ENCODE measurements around the gene UTS2B.

GRCh38 chr3:191301782-191302411, 28.4 kb downstream of the UTS2B start:
- TF ChIP-seq CTCF (IDR thresholded peaks at IDR 0.05) (no peak), POLR2A (IDR thresholded peaks at IDR 0.05) (no peak)

Data from uterus (tissue), 2 donors.